ENCODE results near the gene CEP43. TPM values are rescaled to one million over a fixed set of nuclear protein-coding genes. Genes with fewer than 3 reads are reported as not detected.

Gene CEP43
- total RNA-seq, 1 donor from 2014 or later, result 13.8 TPM

DNA sequence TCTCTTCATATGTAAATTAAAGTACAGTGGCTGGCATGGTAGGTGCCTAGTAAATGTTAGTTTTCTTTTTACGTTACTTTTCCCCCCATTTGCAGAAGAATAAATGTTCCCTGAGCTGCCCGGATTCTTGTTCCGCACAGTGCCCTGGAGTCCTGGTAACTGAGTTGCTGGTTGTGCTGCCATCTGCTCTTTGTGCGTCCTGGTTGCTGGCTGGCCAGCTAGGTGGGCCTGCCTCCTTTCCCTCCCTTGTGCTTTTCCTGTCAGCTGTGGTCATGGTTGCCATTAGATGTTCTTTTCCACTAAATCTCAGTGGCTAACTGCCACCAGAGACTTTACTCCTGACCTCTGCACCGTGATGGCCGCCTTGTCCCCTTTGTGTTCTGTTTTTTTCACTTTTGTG is 28.6 kb downstream of the CEP43 start:
- DNase-seq (ENCODE audit: low read depth), result no peak
- TF ChIP-seq CTCF (conservative IDR thresholded peaks at IDR 0.05; ENCODE audit: low read depth, low read length), result no peak
- H3K4me3 ChIP-seq (ENCODE audit: low read depth, low read length), result no peak overlapping the region

- TF ChIP-seq CTCF (conservative IDR thresholded peaks at IDR 0.05; ENCODE audit: low read depth, low read length), result no peak
- no peak overlapping the region for H3K4me3 ChIP-seq (ENCODE audit: low read depth, low read length)
- no peak for DNase-seq (ENCODE audit: low read depth)
Observed at GRCh38 chr6:167030222-167031072, 31.2 kb downstream of the CEP43 start.

DNA sequence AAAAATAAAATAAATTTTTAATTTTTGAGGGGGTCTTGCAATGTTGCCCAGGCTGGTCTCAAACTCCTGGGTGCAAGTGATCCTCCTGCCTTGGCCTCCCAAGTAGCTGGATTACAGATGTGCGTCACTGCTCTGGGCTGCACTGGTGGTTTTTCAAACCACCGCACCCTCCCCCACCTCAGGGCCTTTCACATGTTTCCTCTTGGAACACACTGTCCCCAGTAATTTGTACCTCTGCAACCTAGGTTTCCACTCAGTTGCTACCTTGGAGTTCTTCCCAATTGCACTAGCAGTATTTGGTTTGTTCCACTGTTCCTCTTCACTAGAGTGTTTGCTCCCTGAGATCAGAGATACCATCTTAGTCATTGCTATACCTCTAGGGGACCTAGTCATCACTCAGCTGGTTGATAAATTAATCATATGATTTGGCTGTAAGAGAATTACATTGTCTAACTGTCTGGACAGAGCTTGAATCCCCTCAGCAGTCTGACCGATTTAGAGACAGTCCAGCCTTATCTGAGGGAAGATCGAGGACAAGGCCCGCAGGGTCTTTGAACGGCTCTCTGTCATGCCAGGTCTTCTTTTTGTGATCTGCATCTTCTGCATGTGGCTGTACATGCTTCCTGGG is 32.0 kb downstream of the CEP43 start:
- no peak for TF ChIP-seq CTCF (conservative IDR thresholded peaks at IDR 0.05; ENCODE audit: low read depth, low read length)
- no peak overlapping the region for H3K4me3 ChIP-seq (ENCODE audit: low read depth, low read length)
- no peak for DNase-seq (ENCODE audit: low read depth)

DNA sequence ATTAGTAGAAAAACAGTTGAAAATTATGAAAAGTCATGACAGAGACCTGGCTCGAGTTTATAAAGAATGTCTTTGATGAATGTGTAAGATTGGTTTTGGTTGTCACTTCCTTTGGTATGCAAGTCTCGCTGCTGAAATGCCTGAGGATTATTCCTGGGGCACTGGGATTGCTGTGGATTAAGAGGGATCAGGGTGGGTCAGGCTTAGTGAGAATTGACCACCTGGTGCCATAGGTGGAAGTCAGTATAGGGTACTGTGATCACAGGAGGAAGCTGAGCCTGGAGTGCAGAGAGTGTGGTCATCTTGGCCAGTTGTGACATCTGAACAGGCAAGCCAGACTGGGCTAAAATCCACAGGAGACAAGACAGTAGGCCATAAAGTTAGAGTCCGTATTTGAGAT is 34.9 kb downstream of the CEP43 start:
- TF ChIP-seq CTCF (conservative IDR thresholded peaks at IDR 0.05; ENCODE audit: low read depth, low read length), result no peak
- DNase-seq (ENCODE audit: low read depth), result no peak

GRCh38 chr6:167037762-167038161 is 38.6 kb downstream of the CEP43 start:
- no peak for TF ChIP-seq CTCF (conservative IDR thresholded peaks at IDR 0.05; ENCODE audit: low read depth, low read length)
- DNase-seq (ENCODE audit: low read depth), result no peak
- H3K4me3 ChIP-seq (ENCODE audit: low read depth, low read length), result no peak overlapping the region

More for the DNA sequence above, 34.9 kb downstream of the CEP43 start:
- no peak overlapping the region for H3K4me3 ChIP-seq (ENCODE audit: low read depth, low read length)

DNA sequence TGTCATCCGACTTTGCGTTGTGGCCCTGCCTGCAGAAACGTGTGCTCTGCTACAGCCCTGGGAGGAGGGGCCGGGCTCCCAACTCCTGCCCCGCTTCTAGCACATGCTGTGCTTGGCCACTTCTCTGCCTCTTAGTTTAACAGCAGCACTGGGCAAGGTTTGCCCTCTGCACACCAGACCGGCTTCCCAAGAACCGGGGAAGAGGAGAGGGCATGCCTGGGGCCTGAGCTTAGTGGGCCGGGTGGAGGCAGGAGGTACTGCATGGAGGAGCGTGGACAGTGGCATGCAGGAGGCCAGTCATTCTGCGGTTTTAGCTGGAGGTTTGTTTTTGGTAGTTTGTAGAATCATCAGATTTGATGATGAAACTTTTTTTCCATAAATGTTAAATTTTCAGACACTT is 45.5 kb downstream of the CEP43 start:
- TF ChIP-seq CTCF (conservative IDR thresholded peaks at IDR 0.05; ENCODE audit: low read depth, low read length), result no peak
- no peak for DNase-seq (ENCODE audit: low read depth)
- no peak overlapping the region for H3K4me3 ChIP-seq (ENCODE audit: low read depth, low read length)

All from epithelial cell of proximal tubule (primary cell).